Measurements from ENCODE around the gene HTR3D. TPM values are rescaled to one million over a fixed set of nuclear protein-coding genes. Genes with fewer than 3 reads are reported as not detected.
A peak's percentile ranks its signal among the peaks of the same experiment; 100 is the strongest.

The HTR3D gene
- total and polyA plus RNA-seq, 2 of the 4 experiments (the other 2 are of a cell fraction) = not detected

- no peak overlapping the region for H2AK9ac ChIP-seq (replicated peaks; ENCODE audit: low read depth, low read length, poor library complexity)
- in situ Hi-C loops (cut with MboI; ENCODE audit: low sequenced_read_pairs) = loop anchor here (10.0 kb wide), 1 partner anchor 121 kb away; no protein-coding TSS in a partner anchor
- H3K23ac ChIP-seq (ENCODE audit: low read depth, low read length) = no peak overlapping the region; the same call in 1 of the 2 replicates
- H3K18ac ChIP-seq (ENCODE audit: low read depth, low read length) = no peak overlapping the region
- H3K4me3 ChIP-seq (ENCODE audit: insufficient read depth, low read depth, low read length) = no peak overlapping the region
- H2BK5ac ChIP-seq (ENCODE audit: low read depth, low read length, poor library complexity, severe bottlenecking) = no peak overlapping the region
- dilution Hi-C loops (cut with HindIII; ENCODE audit: low sequenced_read_pairs, unreplicated experiment) = no loop called here
- H2BK120ac ChIP-seq (ENCODE audit: low read depth, low read length) = no peak overlapping the region
- DNase-seq (peak; percentile 41), ATAC-seq (ENCODE audit: low read depth) (no peak)
- no peak overlapping the region for H4K5ac ChIP-seq (ENCODE audit: low read depth, low read length)
- no peak overlapping the region for H2AFZ ChIP-seq (replicated peaks; ENCODE audit: low read length, poor library complexity)
- no peaks in the 10 kb centered on the region for H3K9me3 ChIP-seq (ENCODE audit: control insufficient read depth, insufficient read depth, low read length)
- H3K4me2 ChIP-seq (ENCODE audit: low read depth, low read length) = peak overlapping the region; percentile 30; the same call in 1 of the 2 replicates
- TF ChIP-seq FOS (IDR thresholded peaks at IDR 0.05; ENCODE audit: low read depth, low read length) (no peak), MXI1 (IDR thresholded peaks at IDR 0.05; ENCODE audit: borderline replicate concordance, low read depth, low read length) (no peak), RCOR1 (IDR thresholded peaks at IDR 0.05; ENCODE audit: insufficient replicate concordance, low read length) (no peak), MAFK (IDR thresholded peaks at IDR 0.05; ENCODE audit: low read depth, low read length) (no peak), CTCF (conservative IDR thresholded peaks at IDR 0.05; ENCODE audit: low read depth, low read length) (no peak), CHD1 (IDR thresholded peaks at IDR 0.05; ENCODE audit: low read depth, low read length) (no peak), POLR2A (IDR thresholded peaks at IDR 0.05; ENCODE audit: low read depth, low read length) (no peak), RAD21 (IDR thresholded peaks at IDR 0.05; ENCODE audit: low read length) (no peak), NFE2L2 (IDR thresholded peaks at IDR 0.05; ENCODE audit: low read depth, low read length) (no peak)
- H3K14ac ChIP-seq (replicated peaks; ENCODE audit: low read depth, low read length) = peak overlapping the region; percentile 58; the same call in 1 of the 2 replicates
- no peak overlapping the region for H3K56ac ChIP-seq (ENCODE audit: extremely low read depth, insufficient read depth, low read length)
- ChIA-PET POLR2A (ENCODE audit: unreplicated experiment) (interaction anchor here (0.6 kb wide), 1 partner anchor 234 kb away, joined by 9 read pairs; the partner anchor contains the start of gene EEF1AKMT4), CTCF (interaction anchor here (1.1 kb wide), 1 partner anchor 118 kb away, joined by 3 read pairs; no protein-coding TSS in a partner anchor)
- no peaks in the 10 kb centered on the region for H3K27me3 ChIP-seq (ENCODE audit: control insufficient read depth, insufficient read depth, low read length)
- H3K9ac ChIP-seq (ENCODE audit: low read depth, low read length) = no peak overlapping the region
- H3K79me1 ChIP-seq (ENCODE audit: low read depth in 1 of 2, low read length in 2 of 2) = peaks cover 15 to 27% of the 10 kb centered on the region in 2 experiments
- no peak overlapping the region for H2AK5ac ChIP-seq (ENCODE audit: low read depth, low read length)
- H3K4ac ChIP-seq (ENCODE audit: low read depth, low read length) = no peak overlapping the region
- peaks cover 3% of the 10 kb centered on the region for H3K9me1 ChIP-seq (ENCODE audit: insufficient read depth, low read length)
- intact Hi-C loops (cut with micrococcal nuclease) = loop anchor here (2.0 to 10.0 kb wide), 2 partner anchors 27 to 239 kb away; no protein-coding TSS in a partner anchor
- no peak overlapping the region for H2BK20ac ChIP-seq (ENCODE audit: low read depth, low read length)
- no peak overlapping the region for H4K91ac ChIP-seq (ENCODE audit: insufficient read depth, low read depth, low read length)
- BruUV-seq (replicated peaks) = no TSS peak
- peaks cover 7% of the 10 kb centered on the region for H3K4me1 ChIP-seq (ENCODE audit: control insufficient read depth, insufficient read depth, low read length)
- no peak overlapping the region for H2BK15ac ChIP-seq (ENCODE audit: low read depth, low read length)
- no peaks in the 10 kb centered on the region for H3K36me3 ChIP-seq (ENCODE audit: control insufficient read depth, insufficient read depth, low read length)
- H4K20me1 ChIP-seq (ENCODE audit: insufficient read depth, low read length) = no peaks in the 10 kb centered on the region
- no CpG with 5 or more reads among the region's 10 CpGs for WGBS, 2 experiments (ENCODE audit: extremely low coverage in 2 of 2, insufficient read length in 1 of 2)
- no peak overlapping the region for H3K27ac ChIP-seq (ENCODE audit: insufficient read depth, low read length)
- H4K8ac ChIP-seq (ENCODE audit: low read depth in 2 of 2, low read length in 2 of 2) = peak overlapping the region in 1 of 2 experiments; percentile 14; a peak in 1 of 4 replicates
Observed at GRCh38 chr3:184015381-184016019, 16.0 kb upstream of the HTR3D start.
